Myocyte (in vitro differentiated cells): ENCODE data around the gene TNIK. TPM values are rescaled to one million over a fixed set of nuclear protein-coding genes. Genes with fewer than 3 reads are reported as not detected.
A peak's percentile ranks its signal among the peaks of the same experiment; 100 is the strongest.
"Not testable (repeated sequence)": the region's sequence is repeated elsewhere in the genome, so short reads cannot be mapped to it uniquely, and the experiment has no call there.

Experiments used
- DNase-seq: peaks from one replicate; pipeline ENCODE4 v3.0.0-alpha.2; 2012; ENCODE audit warnings: low read depth
- total RNA-seq: library from RNA; depleted of rRNA; stranded (reverse); fragments of >200 nt; gene quantifications from 2 replicates; pipeline ENCODE4 v1.2.3, GENCODE V29; 2014

TNIK gene
- total RNA-seq, 1 donor from 2014 or later = 6.7 TPM

DNA sequence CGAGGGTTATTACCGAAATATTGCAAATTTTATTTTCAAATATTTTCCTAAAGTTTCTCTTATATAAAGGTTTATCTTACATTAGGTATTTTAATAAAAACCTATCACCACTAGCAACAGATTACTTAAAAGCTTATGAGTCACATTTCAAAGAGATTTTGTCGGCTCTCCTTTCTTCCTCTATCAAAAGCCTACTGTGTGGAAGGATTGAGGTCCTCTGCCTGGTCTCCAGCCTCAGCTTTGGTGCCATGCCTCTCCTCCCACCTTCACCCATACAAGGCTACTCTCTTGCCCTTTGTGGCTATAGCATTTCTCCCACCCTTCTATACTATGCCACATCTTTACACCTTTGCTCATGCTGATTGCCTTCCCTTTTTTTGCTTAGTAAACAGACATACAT lies 199.3 kb downstream of the TNIK start:
- DNase-seq = no peak

DNA sequence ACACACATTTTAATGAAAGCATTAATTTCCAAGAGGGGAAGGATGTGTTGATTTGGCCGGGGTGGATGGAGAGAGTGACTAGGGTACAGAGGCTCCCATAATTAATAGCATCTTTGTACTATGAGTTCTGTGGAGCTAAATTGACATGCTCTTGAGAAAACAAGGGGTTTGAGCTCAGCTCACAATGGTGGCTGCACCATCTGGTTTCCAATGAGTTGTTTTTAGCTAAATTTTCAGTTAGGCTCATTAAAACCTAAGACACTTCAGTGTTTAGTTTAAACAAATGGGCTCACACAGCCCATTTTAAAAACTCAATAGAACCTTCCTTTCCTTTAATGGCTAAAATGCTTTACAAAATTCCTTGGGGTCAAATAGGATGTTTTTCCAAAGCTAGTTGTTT lies 199.7 kb downstream of the TNIK start:
- no peak for DNase-seq

DNA sequence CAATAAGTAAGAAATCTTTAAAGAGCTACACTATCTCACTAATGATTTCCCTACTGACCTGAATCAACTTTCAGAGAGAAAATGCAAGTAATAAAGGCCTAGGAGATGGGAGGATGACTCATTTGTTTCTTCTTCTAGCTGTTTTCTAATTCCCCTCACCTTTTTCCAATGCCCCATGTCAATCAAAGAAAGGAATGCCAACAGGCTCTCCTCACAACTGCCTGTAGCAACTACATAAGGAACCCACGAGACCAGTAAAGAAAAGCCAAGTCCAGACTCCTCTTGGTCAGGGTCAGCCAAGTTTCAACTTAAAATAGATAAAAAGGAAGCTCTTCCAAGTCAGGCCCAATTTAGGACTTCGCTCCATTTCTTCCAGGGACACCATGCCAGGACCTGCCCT lies 201.9 kb downstream of the TNIK start:
- peak; percentile 45 for DNase-seq

DNA sequence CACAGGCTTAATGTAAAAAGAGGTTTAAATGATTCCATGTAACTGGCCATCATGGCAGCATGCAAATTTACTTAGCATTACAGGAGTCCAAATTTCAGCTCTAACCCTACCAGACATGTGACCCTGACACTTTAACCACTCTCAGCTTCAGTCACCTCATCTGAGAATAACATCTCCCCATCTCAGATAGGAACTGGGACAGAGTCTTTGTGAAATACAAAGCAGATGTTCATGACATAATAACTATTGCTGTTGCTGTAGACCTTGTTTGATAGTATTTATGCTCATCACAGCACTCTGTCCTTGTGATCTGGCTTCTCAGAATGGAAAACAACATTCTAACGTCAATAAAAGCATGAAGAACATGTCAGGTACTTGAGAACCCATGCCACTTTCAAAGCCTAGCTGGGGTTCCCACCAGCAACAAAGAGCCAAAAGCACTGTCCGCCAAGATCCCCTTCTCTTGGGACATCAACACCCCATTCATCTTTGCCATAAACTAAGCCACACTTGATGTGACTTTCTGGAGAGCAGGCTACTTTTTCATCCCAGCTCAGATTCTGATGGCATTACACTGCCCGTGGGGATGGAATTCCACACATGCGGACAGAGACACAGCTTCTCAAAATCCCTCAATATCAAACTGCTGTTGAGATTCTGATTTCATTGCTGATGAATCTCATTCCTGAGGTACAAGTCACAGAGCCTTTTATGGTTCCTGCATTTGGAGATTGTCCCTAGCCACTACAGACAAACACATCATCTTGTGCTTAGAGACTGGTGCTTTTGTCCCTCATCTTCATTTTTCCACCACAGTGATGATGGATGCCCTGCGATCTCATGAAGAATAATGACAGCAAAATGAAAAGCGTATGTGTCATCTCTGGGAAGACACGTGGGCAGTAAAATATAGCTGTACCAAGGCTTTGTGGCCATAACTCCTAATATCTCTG lies 202.7 kb downstream of the TNIK start:
- peak; percentile 86 for DNase-seq

DNA sequence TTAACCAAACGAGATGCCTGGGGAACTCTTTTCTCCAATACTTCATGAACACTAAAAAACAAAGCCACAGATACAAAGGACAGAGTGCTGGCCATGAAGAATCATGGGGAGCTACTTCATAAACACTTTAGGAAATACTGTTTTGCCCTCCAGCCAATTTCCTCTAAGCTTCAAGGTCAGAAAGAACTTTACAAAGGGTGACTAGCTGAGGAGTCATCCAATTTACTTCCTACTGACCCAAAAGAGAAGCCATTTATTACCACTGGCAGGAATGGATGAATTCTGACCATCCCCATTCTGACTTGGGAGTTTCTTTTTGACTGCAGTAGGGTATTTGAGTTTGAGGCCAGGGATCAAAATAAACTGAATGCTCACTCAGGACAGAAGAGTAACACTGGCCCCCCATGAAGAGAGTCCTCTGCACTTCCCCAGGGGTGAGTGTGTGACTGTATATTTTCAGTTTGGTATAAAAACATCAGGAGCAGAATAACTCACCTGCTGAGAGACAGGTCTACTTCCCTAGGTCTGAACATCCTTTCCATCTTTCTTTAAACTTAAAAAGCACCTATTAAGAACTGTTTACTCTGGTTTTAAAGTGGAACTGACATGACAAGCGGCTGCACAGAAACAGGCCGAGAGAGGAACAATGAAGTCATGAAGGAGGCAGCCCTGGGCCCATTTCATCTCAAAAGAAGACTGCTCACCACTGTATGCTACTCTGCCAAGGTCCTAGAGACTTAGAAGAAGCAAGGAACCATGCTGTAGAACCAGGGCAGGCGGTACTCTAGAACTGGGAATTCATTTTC lies 203.6 kb downstream of the TNIK start:
- DNase-seq = no peak

DNA sequence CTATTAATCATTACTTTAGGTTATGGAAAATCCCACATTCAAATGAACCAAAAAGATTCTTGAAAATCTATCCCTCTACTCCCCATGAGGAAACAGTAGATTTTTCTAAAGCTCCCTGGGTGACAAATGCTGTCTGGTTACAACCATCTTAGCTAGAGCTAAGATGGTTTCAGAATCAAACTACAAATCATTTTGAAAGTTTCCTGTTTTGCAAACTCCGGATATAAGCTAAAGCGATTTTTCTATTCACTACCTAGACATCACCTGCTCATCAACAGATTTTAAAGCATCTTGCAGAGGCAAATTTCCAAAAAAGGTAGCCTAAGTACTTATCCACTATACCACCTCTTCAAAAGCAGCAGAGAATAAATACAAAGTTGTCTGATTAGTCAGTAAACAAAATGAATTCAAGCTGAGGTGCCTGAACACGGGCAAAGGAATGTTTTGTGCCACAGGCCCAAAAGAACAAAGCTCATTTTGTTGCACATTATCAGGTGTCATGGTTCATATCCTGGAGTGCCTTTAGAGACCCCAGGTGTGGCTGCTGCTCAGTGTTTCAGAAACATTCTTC lies 204.9 kb downstream of the TNIK start:
- no peak for DNase-seq

DNA sequence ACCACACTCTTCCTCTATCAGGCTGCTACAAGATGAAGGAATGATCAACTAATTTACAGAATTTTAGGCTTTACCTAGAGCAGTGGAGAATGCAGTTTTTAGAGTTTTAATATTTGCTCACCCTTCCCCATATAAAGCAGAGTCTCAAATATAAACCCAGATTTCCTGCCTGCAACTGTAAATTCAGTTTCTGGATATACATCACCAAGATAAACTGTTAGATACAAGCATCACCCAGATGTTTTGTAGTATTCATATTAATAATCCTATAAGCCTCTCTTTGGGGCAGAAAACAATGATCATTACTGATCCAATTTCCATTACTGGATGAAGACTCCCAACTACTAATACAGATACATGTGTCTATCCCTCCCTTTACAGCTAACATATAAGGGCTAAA lies 205.9 kb downstream of the TNIK start:
- DNase-seq = no peak

DNA sequence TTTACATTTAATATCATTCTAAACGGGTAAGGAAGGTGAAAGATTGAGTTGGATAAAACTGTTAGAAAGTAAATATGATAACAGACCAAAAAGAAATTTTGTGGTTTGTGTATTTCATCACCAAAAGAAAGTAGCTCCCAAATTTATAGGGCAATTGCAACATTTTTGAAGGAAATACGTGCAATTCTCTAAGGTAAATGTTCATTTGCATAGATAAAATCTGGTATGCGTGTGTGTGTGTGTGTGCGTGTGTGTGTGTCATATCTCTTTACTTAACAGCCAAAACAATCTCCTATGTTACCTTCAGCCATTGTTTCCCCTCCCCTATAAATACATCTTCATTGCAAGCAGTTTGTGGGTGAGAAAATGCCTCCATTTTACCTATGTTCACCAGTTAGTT lies 208.4 kb downstream of the TNIK start:
- no peak for DNase-seq

DNA sequence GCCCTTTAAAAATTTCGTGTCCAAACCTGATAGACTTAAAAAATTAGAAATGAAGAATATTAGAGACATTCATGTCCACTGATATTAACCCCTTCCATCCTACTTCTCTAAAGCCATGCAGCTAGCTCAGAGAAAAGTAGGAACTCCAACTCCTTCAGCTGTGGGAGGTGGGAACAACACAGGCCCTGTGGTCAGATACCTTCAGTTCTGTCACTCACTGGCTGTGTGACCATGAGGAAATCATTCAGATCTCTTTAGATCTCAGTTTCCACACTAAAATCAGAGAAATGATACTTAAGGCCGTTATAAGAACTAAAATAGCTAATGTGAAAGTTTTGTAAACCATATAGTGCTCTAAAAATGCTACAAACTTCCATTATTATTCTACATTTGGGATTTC lies 209.8 kb downstream of the TNIK start:
- no peak for DNase-seq

DNA sequence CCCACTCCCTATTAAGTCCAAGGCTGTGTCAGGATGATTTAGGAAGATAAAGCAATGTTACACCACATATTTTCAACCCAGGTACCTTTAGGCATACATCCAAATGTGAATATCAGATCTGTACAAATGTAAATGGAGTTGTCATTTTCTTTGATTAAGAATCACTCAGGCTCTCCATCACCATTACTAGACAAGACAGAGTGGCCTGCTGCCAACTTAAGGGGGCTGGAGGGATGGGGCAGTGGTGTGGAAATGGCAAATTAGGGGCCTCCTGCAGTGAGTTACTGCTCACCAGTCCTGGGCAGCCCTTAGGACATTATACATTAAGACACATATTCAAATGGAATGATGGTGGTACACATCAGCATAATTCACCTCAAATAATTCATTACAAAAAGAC lies 211.0 kb downstream of the TNIK start:
- no peak for DNase-seq

DNA sequence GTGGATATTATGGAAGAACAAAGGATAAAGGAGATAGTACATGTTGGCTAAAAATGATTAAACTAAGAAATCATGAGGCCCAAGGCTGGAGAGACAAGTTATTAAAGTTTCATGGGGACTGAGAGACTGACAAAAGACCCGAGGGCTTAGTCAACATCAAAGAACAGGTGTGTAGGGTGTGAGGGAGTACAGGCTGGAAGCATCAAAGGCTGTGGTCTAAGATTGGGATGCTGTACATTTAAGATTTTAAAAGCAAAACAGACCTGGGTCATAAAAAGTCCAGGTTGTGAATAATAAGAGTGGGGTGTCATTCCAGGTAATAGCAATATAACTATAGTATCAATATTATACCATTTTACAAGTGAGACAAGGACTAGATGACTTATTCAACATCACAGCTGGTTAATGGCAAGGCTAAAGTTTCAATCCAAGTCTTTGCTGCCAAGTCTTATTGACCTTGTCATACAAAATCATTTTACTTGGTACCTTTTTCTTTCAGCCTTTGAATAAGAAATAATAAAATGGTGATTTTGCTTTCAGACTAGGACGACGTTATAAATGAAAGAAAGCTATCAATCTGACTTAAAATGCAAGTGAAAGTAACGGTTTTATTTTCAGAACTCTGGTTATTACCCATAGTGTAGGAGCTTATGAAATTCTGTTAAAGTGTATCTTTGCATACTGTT lies 211.6 kb downstream of the TNIK start:
- DNase-seq = peak; percentile 20

DNA sequence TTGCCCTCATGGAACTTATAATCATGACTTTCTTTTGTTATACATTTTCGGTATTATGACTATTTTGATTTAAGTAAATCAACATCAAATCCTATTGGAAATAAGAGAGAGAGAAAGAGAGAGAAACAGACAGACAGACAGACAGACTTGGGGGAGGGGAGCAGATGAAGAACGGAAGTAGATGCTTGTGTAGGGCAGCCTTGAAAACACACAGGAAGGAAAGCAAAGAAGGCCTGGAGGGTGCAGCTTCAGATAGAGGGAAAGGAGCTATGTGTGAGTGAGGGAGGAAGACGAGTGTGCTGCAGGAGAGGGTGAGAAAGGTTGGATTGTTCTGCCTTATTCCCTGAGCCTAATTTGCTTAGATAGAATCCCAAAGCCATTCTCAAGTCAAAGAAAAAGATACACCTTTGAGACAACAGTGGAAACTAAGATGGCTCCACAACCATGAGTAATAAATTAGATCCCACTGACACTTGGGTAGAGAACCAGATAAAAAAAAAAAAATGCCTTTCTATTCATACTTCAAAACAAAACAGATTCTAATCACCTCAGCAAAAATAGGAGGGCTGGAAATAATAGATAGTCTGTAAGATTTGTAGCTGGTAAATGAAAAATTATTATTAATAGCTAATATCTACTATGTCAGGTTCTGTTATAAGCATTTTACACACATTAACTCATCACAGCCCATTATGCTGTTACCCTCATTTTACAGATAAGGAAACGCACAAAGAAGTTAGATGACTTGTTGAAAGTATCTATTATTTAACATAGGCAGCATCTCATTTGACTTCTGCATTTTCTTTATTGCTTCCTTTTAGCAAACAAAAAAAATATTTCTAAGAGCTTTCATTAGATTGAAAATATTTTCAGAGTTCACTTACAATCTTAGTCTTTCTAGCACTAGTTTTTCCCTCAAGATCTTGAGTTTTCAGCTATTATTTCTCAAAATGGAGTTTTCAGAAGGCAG lies 214.1 kb downstream of the TNIK start:
- no peak for DNase-seq

DNA sequence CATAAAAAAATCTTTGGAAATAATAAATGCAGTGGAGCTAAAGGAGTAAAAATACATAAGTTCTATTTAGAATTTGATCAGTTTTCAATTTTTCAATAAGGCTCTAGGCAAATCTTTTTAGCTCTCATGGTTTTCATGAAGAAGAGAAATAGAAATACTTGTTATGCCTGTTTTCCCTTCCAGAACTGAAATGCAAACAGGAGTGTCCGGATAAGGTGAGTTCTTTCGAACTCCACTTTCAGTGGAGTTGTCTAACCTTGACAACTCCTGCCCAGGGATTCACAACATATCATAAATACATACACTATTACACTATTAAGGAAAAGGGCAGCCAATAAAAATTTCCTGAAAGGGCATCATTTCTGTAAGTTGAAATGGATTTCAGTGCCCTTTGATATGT lies 217.3 kb downstream of the TNIK start:
- DNase-seq = no peak

DNA sequence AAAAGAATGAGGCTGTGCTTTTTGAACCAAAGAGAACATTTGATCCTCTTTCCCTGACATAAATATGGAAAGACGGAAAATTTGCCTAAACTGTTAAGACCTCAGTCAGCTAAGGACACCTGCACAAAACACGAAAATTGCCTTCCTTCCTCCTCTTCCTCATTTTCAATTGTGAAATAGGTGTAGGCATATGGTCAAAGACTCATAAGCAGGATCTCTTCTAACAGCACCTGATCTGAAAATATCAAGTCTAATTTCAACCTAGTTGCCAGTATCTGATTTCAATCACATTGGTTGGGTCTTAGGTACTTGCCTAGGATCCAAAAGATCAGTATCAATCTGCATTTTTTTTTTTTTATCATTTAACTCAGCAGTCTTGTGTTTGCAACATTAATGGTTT lies 218.0 kb downstream of the TNIK start:
- no peak for DNase-seq

DNA sequence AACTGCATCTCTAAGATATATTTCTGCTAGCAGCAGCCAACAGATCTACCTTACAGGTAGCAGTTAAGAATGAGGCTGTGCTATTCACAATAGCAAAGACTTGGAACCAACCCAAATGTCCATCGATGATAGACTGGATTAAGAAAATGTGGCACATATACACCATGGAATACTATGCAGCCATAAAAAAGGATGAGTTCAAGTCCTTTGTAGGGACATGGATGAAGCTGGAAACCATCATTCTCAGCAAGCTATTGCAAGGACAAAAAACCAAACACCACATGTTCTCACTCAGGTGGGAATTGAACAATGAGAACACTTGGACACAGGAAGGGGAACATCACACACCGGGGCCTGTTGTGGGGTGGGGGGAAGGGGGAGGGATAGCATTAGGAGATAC lies 218.6 kb downstream of the TNIK start:
- DNase-seq = not testable (repeated sequence)

DNA sequence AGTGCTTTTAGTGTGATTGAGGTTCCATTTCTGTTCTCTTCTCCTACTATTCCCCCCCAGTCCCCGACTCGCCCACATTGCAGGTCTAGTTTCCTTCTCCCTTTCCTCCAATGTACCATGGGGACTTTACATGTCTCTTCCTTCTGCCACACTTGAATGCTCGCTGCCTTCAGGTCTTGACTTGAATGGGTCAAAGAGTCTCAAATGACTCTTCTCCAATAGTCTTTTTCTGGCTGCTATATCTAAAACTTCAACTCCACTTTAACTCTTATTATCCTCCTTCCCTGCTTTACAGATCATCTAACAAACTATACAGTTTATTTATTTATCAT lies 219.7 kb downstream of the TNIK start:
- DNase-seq = no peak

DNA sequence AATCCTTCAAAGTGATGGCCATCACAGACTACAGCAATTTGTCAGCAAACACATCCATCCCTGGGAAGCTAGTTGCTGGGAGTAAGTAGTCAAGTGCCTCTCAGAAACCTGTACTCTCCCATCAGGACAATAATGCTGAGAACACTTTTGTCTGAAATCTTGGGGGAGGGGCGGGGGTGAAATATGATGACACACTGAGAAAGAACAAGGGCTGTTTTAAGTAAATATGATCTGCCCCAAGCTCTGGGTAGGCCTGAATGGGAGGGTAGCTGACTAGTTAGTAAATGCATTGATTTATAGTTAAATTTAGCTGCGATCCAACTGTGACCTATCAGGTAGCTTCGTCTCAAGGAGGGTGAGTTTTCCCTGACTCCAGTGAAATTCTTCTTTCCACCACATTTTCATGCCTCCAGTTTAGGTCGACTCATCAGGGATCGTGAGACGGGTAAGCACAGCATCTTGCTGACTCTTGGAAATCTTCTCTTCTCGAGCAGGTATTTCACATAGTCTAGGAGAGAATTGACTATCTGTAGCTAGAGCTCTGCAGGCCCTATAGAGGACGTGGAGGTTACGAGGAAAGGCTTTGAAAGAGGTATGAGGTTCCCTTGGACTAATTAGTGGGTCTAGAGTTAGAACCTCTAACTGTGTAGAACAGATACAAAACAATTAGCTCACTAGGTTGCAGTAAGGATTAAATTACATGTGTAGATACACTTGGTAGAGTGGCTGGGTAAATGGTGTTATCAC lies 220.3 kb downstream of the TNIK start:
- no peak for DNase-seq

DNA sequence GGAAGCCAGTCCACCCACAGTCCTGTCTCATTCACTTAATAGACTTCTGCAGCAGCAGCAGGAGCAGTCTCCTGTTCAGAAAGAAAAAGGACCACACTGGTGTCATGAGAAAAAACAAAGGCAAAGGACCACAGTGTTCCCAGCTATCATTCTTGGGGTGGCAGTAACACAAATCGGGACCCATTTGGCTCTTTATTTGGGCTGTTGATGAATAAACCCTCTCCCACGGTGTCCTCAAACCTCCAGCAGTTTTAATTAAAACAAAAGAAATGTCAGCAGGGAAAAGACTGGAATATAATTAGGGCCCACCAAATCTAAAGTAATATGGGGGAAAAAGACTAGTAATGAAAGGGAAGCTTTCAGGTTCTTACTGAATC lies 223.2 kb downstream of the TNIK start:
- no peak for DNase-seq

DNA sequence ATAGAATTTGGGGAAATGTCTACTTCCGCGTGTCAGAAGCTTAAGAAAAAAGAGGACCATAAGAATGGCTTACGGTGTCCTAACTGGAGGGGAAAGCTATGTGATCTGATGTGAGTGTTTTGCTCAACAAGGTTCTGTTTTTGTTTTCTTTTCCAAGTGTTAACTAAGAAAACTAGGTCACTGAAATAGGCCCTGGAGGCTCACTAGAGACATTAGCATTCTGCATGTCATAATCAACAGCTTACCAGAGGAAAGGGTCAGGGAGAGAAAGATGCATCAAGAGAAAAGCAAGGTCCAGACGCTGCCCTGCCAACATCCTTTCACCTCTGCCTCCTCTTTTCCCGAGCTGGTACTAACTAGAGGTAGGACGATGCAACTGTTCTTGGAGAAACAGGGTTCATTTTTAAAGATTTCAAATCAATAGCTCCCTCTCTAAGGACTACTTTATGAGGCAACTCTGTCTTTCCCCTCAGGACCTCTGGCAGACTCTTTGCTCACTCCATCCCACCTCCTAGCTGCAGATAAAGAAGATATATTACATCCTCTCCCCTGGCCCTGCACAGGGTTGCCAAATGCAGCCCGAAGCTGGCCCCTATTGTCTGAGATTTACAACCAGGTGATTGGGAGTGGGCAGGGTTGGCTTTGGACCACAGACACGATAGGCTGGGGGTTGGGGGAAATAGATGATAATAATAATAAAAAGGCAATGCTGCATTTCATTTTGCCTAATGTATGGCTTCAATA lies 223.8 kb downstream of the TNIK start:
- DNase-seq = no peak
